ENCODE data around the gene ZNF330.

- TF ChIP-seq EZH2 (IDR thresholded peaks at IDR 0.05; ENCODE audit: low read depth, low read length, severe bottlenecking) (no peak), JUN (IDR thresholded peaks at IDR 0.05; ENCODE audit: low read depth, low read length) (no peak)
Measured at GRCh38 chr4:141195095-141195707, 25.5 kb upstream of the ZNF330 start.

Measured in H1 (cell line).